GM21515 (cell line): Measurements from ENCODE around the gene LRRC4B.

Experiments
- ATAC-seq: cut with Tn5 transposase; IDR thresholded peaks from one replicate; pipeline ENCODE4 v1.9.1; 2021; ENCODE audit not compliant: unreplicated experiment

Gene LRRC4B

GRCh38 chr19:50467566-50467965 is 100.7 kb downstream of the LRRC4B start:
- no peak for ATAC-seq
